Heart left ventricle (tissue), 16 donors: ENCODE data around the gene ANKUB1. TPM values are rescaled to one million over a fixed set of nuclear protein-coding genes. Genes with fewer than 3 reads are reported as not detected.

Experiments
- ATAC-seq, 4 donors: fragments of 200-7000 bp; cut with Tn5 transposase; one replicate each; pipeline ENCODE4 v1.9.1; 2020 to 2022; ENCODE audit warnings: moderate library complexity in 4 of 4, mild to moderate bottlenecking in 3 of 4, moderate number of reproducible peaks in 1 of 4
- DNase-seq, 5 donors: peaks; one replicate each; pipeline ENCODE4 v3.0.0-alpha.2; 2020
- H3K27ac ChIP-seq, 12 donors: fragments of 200-600 bp; sonication (generic) in 4 of 12; one replicate each; pipeline versions ENCODE4 v1.5.0 to v1.8.0; 2016 to 2022; ENCODE audit warnings: mild to moderate bottlenecking in 2 of 12
- H3K27me3 ChIP-seq, 9 donors: fragments of 200-600 bp; sonication (generic) in 2 of 9; one replicate each; pipeline versions ENCODE4 v1.5.1 to v1.8.0; 2016 to 2022; ENCODE audit warnings: mild to moderate bottlenecking in 3 of 9
- H3K36me3 ChIP-seq, 9 donors: fragments of 200-600 bp; sonication (generic) in 2 of 9; one replicate each; pipeline versions ENCODE4 v1.5.0 to v1.8.0; 2018 to 2022; ENCODE audit warnings: mild to moderate bottlenecking in 2 of 9
- H3K4me1 ChIP-seq, 12 donors: fragments of 200-600 bp; sonication (generic) in 4 of 12; one replicate each; pipeline versions ENCODE4 v1.5.0 to v1.8.0; 2016 to 2022; ENCODE audit warnings: mild to moderate bottlenecking in 3 of 12
- H3K4me3 ChIP-seq, 12 donors: fragments of 200-600 bp; sonication (generic) in 4 of 12; one replicate each; pipeline versions ENCODE4 v1.5.0 to v1.8.0; 2017 to 2022; ENCODE audit warnings: mild to moderate bottlenecking in 9 of 12, moderate library complexity in 4 of 12
- H3K9me3 ChIP-seq, 12 donors: fragments of 200-600 bp; sonication (generic) in 4 of 12; one replicate each; pipeline versions ENCODE4 v1.5.0 to v1.8.0; 2016 to 2022; ENCODE audit warnings: mild to moderate bottlenecking in 1 of 12
- CTCF ChIP-seq, 12 donors: fragments of 200-600 bp; sonication (generic) in 4 of 12; IDR thresholded peaks; one replicate each; pipeline versions ENCODE4 v1.5.0 to v1.8.0; 2018 to 2022; ENCODE audit warnings: antibody characterized with exemption in 12 of 12, mild to moderate bottlenecking in 5 of 12
- POLR2A ChIP-seq, 2 donors: fragments of 450-650 bp; IDR thresholded peaks; one replicate each; pipeline ENCODE4 v1.6.1; 2017; ENCODE audit warnings: antibody characterized with exemption in 2 of 2, mild to moderate bottlenecking in 2 of 2, moderate library complexity in 2 of 2
- WGBS, 4 donors: extraction: QIAGEN DNeasy Blood & Tissue Kit in 2 of 4; methylation state at CpG; one replicate each; pipeline versions ENCODE4 v1.1.5 to v1.1.7; 2013 to 2018; 5-methylcytosine and 5-hydroxymethylcytosine counted together
- intact Hi-C, 10 donors: fragments of 100-400 bp; cut with DNase I; formaldehyde crosslinking; loops; one replicate each; pipeline versions ENCODE4 v1.11.1 to v1.14.2; 2022
- polyA plus RNA-seq, 2 donors: library from polyadenylated mRNA; stranded (reverse); fragments of 200-250 nt; gene quantifications; one replicate each; pipeline ENCODE4 v1.2.3, GENCODE V29; 2013
- total RNA-seq, 9 donors: library from RNA; depleted of rRNA in 2 of 9; stranded (reverse); fragments of >200 nt in 2 of 9; fragmentation: NEBNext Ultra II Directional in 3 of 9; extraction: Animal tissue kit (Norgen Biotek cat#: 25700) in 3 of 9; gene quantifications; one replicate each; pipeline versions ENCODE4 v1.1.0 to v1.2.4, GENCODE V29; 2016 to 2023
- donor health status: ischemic (EF 13 %, LVEDD 7.1; RV severe dilation, severe dysfunction).
- donor health status: healthy with polysubstance abuse.
- donor health status: DM: no; HTN: yes; CAD: no.
- donor health status: DM: no; HTN: no; CAD: no.
- donor health status: ischemic (EF 25% LVEDD 6.9; RV normal size, moderate dysfunction).
- donor health status: ischemic (EF 25% LVEDD 5.7; RV mildly dilated, moderate dysfunction).
- donor health status: healthy.
- donor health status: DM: yes; HTN: yes; CAD: no.
- donor health status: ischemic (EF 35%, LVEDD 5.7; RV mildly dilated, moderate dysfunction).
- donor health status: nonischemic (EF 11% LVEDD 7.7; RV severe dilation, severe dysfunction).
- donor health status: DM: yes; HTN: yes; CAD: no.
- donor health status: PGD.
- donor health status: ischemic (EF 29% LVEDD 5.4; RV normal size, mild dysfunction).
- donor health status: nonischemic (EF 23%, LVEDD 6.1; RV moderate dilation, normal function).

Gene ANKUB1
- total and polyA plus RNA-seq, 11 donors, result not detected

GRCh38 chr3:149816986-149817385, 24.6 kb upstream of the ANKUB1 start:
- intact Hi-C loops, result no loop called here
- ATAC-seq, result no peak
- peaks cover 0 to 7% (median 0%) of the 10 kb centered on the region in 12 donors for H3K9me3 ChIP-seq
- no peak for TF ChIP-seq CTCF (IDR thresholded peaks at IDR 0.05)
- no peak for TF ChIP-seq POLR2A (IDR thresholded peaks at IDR 0.05)
- no peaks in the 10 kb centered on the region for H3K36me3 ChIP-seq
- H3K4me1 ChIP-seq, result peaks cover 0 to 76% (median 40%) of the 10 kb centered on the region in 12 donors
- WGBS, 4 donors, result 45 to 61% (median 50%) methylated on average over 2 of the region's 2 CpGs
- H3K27ac ChIP-seq, result peak overlapping the region in 5 of 12 donors; percentile 3 to 99 (median 22)
- H3K27me3 ChIP-seq, result no peaks in the 10 kb centered on the region
- peak overlapping the region in 1 of 12 donors; percentile 79 for H3K4me3 ChIP-seq
- no peak for DNase-seq

GRCh38 chr3:149816311-149816710, 24.0 kb upstream of the ANKUB1 start:
- H3K4me3 ChIP-seq, result peak overlapping the region in 2 of 12 donors; percentile 15 to 79
- H3K9me3 ChIP-seq, result peaks cover 0 to under 1% (median 0%) of the 10 kb centered on the region in 12 donors
- WGBS, 4 donors, result 37 to 52% (median 42%) methylated on average over 3 of the region's 3 CpGs
- DNase-seq, result no peak
- TF ChIP-seq POLR2A (IDR thresholded peaks at IDR 0.05), result no peak
- TF ChIP-seq CTCF (IDR thresholded peaks at IDR 0.05), result no peak
- no peak for ATAC-seq
- peaks cover 0 to 77% (median 42%) of the 10 kb centered on the region in 12 donors for H3K4me1 ChIP-seq
- intact Hi-C loops, result no loop called here
- no peaks in the 10 kb centered on the region for H3K27me3 ChIP-seq
- H3K27ac ChIP-seq, result peak overlapping the region in 6 of 12 donors; percentile 3 to 99 (median 20)
- H3K36me3 ChIP-seq, result no peaks in the 10 kb centered on the region

GRCh38 chr3:149815728-149816127, 23.4 kb upstream of the ANKUB1 start:
- WGBS, 4 donors, result 70 to 92% (median 89%) methylated on average over 3 of the region's 3 CpGs
- ATAC-seq, result no peak
- no peaks in the 10 kb centered on the region for H3K9me3 ChIP-seq
- peak overlapping the region in 4 of 12 donors; percentile 1 to 84 (median 44) for H3K4me3 ChIP-seq
- peaks cover 0 to 71% (median 42%) of the 10 kb centered on the region in 12 donors for H3K4me1 ChIP-seq
- peak overlapping the region in 5 of 12 donors; percentile 1 to 99 (median 46) for H3K27ac ChIP-seq
- intact Hi-C loops, result no loop called here
- H3K27me3 ChIP-seq, result no peaks in the 10 kb centered on the region
- no peak for TF ChIP-seq CTCF (IDR thresholded peaks at IDR 0.05)
- no peak for TF ChIP-seq POLR2A (IDR thresholded peaks at IDR 0.05)
- no peaks in the 10 kb centered on the region for H3K36me3 ChIP-seq
- no peak for DNase-seq

- H3K9me3 ChIP-seq, result no peaks in the 10 kb centered on the region
- peaks cover 0 to 67% (median 42%) of the 10 kb centered on the region in 12 donors for H3K4me1 ChIP-seq
Observed at GRCh38 chr3:149815321-149815720, 23.0 kb upstream of the ANKUB1 start.

More at GRCh38 chr3:149815321-149815720, 23.0 kb upstream of the ANKUB1 start:
- Histone ChIP-seq H3K4me3 (peak overlapping the region in 9 of 12 donors; percentile 4 to 91 (median 79)), H3K36me3 (no peaks in the 10 kb centered on the region), H3K27ac (peak overlapping the region in 5 of 12 donors; percentile 1 to 99 (median 98)), H3K27me3 (no peaks in the 10 kb centered on the region)
- intact Hi-C loops, result no loop called here
- ATAC-seq, result no peak
- 93 to 95% (median 93%) methylated on average over 1 of the region's 1 CpG for WGBS, 4 donors
- DNase-seq, result no peak
- TF ChIP-seq POLR2A (IDR thresholded peaks at IDR 0.05) (no peak), CTCF (IDR thresholded peaks at IDR 0.05) (no peak)
